ENCODE measurements around the gene NOL7. TPM values are rescaled to one million over a fixed set of nuclear protein-coding genes. Genes with fewer than 3 reads are reported as not detected.
A peak's percentile ranks its signal among the peaks of the same experiment; 100 is the strongest.

The NOL7 gene
- total RNA-seq, 4 donors from 2014 or later, result 44.9 to 69.0 (median 63.8) TPM

DNA sequence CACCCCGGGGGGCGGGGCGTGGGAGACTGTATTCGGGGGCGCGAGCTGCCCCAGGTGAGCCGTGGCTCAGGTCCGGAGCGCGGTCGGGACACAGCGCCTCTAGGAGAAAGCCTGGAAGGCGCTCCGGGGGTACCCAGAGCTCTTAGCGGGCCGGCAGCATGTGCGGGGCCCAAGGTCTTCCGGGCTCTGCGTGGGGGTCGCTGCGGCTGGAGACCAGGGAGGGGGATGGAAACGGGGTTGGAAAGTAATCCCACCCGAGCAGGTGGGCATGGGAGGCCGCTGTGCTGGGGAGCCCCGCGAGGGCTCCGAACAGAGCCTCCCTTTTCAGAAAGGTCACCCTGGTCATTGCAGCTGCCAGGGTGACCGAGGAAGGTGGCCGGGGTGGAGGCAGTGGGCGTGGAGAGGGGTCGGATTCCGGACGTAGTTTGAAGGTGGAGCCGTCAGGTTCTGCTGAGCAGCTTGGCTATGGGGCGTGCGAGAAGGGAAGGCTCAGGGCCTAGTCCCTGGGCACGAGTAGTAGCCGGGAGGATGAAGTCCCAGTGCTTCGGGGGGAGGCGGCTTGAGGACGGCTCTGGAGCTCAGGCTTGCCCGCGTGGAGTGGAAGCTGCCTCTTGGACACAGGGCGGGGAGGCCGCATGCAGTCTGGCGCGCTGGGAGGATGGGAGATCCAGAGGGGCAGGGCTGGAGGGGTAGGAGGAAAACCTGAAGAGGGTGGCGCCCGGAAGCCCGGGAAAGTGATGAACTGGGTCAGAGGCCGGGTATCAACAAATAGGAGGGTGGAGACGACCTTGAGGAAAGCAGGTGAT, 40.4 kb upstream of the NOL7 start, which contains the start of gene SIRT5:
TSS of gene SIRT5 (plus strand) at position 31 of the 806 bp plus-strand sequence. CDS start 9,510 bp downstream, outside the sequence.
- H3K9me3 ChIP-seq, result no peaks in the 10 kb centered on the region
- peak within 1 kb of the TSS; percentile 93 to 99 (median 98) for H3K27ac ChIP-seq
- intact Hi-C loops (cut with DNase I; ENCODE audit: low total_unique reads) (loop anchor here (1.0 to 10.0 kb wide), 9 partner anchors 36 to 246 kb away; partner anchors contain the start of genes GFOD1, NOL7 and TBC1D7), in situ Hi-C loops (cut with MboI; ENCODE audit: low sequenced_read_pairs in 4 of 4) (loop anchor here in 1 of 4 donors (25.0 kb wide), 1 partner anchor 488 kb away; no protein-coding TSS in a partner anchor)
- peak within 1 kb of the TSS; percentile 76 to 98 (median 84) for H3K4me3 ChIP-seq
- peak in 2 of 5 experiments; percentile 67 to 82 for TF ChIP-seq CTCF (IDR thresholded peaks at IDR 0.05 in 4 of 5, conservative IDR thresholded peaks at IDR 0.05 in 1 of 5)
- TF ChIP-seq POLR2A (IDR thresholded peaks at IDR 0.05), result peak; percentile 90 to 93
- DNase-seq (peak; percentile 67 to 82), ATAC-seq (peak; percentile 73 to 77)
- peaks cover 0 to under 1% of the 10 kb centered on the region in 2 donors for H3K36me3 ChIP-seq
- H3K4me1 ChIP-seq, result peaks cover 19% of the 10 kb centered on the region in 2 donors
- no peaks in the 10 kb centered on the region for H3K27me3 ChIP-seq

DNA sequence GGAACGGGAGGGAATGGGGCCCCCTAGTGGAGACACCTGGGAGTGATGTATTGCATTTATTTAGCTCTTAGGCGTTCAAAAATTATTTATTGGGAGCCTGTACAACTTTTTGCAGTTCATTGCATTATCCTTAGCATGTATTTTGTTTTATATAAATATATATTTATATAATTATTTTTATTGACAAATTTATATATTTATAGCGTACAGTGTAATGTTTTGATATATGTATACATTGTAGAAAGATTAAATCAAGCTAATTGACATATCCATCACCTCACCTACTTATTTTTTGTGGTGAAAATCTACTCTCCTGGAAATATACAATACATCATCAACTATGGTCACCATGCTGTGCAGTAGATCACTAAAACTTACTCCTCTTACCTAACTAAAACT, 39.8 kb upstream of the NOL7 start:
- Histone ChIP-seq H3K9me3 (no peaks in the 10 kb centered on the region), H3K4me1 (peaks cover 19% of the 10 kb centered on the region in 2 donors), H3K27ac (peak overlapping the region; percentile 93 to 99 (median 98)), H3K36me3 (peaks cover 0 to 6% of the 10 kb centered on the region in 2 donors), H3K4me3 (peak overlapping the region; percentile 76 to 98 (median 84)), H3K27me3 (no peaks in the 10 kb centered on the region)
- no peak for DNase-seq
- no peak for ATAC-seq
- TF ChIP-seq CTCF (IDR thresholded peaks at IDR 0.05 in 4 of 5, conservative IDR thresholded peaks at IDR 0.05 in 1 of 5) (peak in 3 of 5 experiments; percentile 82 to 88 (median 84)), POLR2A (IDR thresholded peaks at IDR 0.05) (no peak)
- intact Hi-C loops (cut with DNase I; ENCODE audit: low total_unique reads) (loop anchor here (1.0 to 10.0 kb wide), 6 partner anchors 37 to 247 kb away; partner anchors contain the start of genes GFOD1 and TBC1D7), in situ Hi-C loops (cut with MboI; ENCODE audit: low sequenced_read_pairs in 4 of 4) (no loop called here)

GRCh38 chr6:13576017-13576416, 39.1 kb upstream of the NOL7 start:
- ATAC-seq (no peak), DNase-seq (no peak)
- H3K9me3 ChIP-seq, result no peaks in the 10 kb centered on the region
- peak overlapping the region; percentile 93 to 99 (median 98) for H3K27ac ChIP-seq
- H3K36me3 ChIP-seq, result peaks cover 0 to 10% of the 10 kb centered on the region in 2 donors
- in situ Hi-C loops (cut with MboI; ENCODE audit: low sequenced_read_pairs in 4 of 4) (no loop called here), intact Hi-C loops (cut with DNase I; ENCODE audit: low total_unique reads) (loop anchor here (10.0 kb wide), 1 partner anchor 91 kb away; the partner anchor contains the start of gene GFOD1)
- H3K4me3 ChIP-seq, result no peak overlapping the region
- no peaks in the 10 kb centered on the region for H3K27me3 ChIP-seq
- peaks cover 19% of the 10 kb centered on the region in 2 donors for H3K4me1 ChIP-seq
- no peak for TF ChIP-seq CTCF (IDR thresholded peaks at IDR 0.05 in 4 of 5, conservative IDR thresholded peaks at IDR 0.05 in 1 of 5)
- no peak for TF ChIP-seq POLR2A (IDR thresholded peaks at IDR 0.05)

DNA sequence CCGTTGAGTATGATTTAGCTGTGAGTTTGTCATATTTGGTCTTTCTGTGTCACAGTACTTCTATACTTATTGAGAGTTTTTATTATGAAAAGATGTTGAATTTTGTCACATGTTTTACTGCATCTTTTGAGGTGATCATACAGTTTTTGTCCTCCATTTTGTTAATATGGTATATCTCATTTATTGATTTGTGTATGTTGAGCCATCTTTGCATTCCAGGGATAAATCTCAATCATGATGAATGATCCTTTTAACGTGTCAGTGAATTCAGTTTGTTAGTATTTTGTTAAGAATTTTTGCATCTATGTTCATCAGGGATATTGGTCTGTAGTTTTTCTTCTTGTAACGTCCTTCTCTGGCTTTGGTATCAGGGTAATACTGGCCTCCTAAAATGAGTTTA, 37.2 kb upstream of the NOL7 start:
- Histone ChIP-seq H3K4me1 (peaks cover 19% of the 10 kb centered on the region in 2 donors), H3K36me3 (peaks cover 0 to 22% of the 10 kb centered on the region in 2 donors), H3K9me3 (no peaks in the 10 kb centered on the region), H3K27me3 (no peaks in the 10 kb centered on the region), H3K4me3 (no peak overlapping the region), H3K27ac (peak overlapping the region in 1 of 4 donors; percentile 66)
- ATAC-seq, result no peak
- intact Hi-C loops (cut with DNase I; ENCODE audit: low total_unique reads) (loop anchor here (10.0 kb wide), 1 partner anchor 93 kb away; the partner anchor contains the start of gene GFOD1), in situ Hi-C loops (cut with MboI; ENCODE audit: low sequenced_read_pairs in 4 of 4) (no loop called here)
- TF ChIP-seq POLR2A (IDR thresholded peaks at IDR 0.05) (no peak), CTCF (IDR thresholded peaks at IDR 0.05 in 4 of 5, conservative IDR thresholded peaks at IDR 0.05 in 1 of 5) (no peak)
- no peak for DNase-seq

All from gastrocnemius medialis (tissue), 4 donors.